SU-DHL-6 (cell line): ENCODE results near the gene DUSP28.

Experiments used
- CTCF ChIP-seq: fragments of 200-600 bp; sonication (generic); IDR thresholded peaks from one replicate; pipeline ENCODE4 v1.5.1; 2017; ENCODE audit warnings: antibody characterized with exemption, mild to moderate bottlenecking, low read length, moderate library complexity; ENCODE audit not compliant: insufficient read depth, poor library complexity, severe bottlenecking
- EZH2phosphoT487 ChIP-seq: fragments of 200-600 bp; sonication (generic), shearing (Covaris generic); conservative IDR thresholded peaks from 2 replicates; pipeline ENCODE4 v1.6.1; 2018; ENCODE audit warnings: mild to moderate bottlenecking, antibody characterized with exemption, low read length, moderate library complexity, mixed read lengths

DNA sequence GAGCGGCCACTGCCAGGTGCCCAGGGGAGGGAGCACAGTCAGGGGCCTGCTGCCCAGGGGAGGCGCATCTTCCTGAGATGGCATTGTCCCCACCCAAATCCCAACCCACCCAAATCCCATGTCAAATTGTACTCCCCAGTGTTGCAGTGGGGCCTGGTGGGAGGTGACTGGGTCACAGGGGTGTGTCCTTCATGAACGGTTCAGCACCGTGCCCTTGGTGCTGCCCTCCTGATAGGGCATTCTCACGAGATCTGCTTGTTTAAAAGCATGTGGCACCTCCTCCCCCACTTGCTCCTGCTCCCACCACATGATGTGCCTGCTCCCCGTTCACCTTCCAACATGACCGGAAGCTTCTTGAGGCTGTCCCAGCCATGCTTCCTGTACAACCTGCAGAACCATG is 30.0 kb upstream of the DUSP28 start:
- TF ChIP-seq CTCF (no peak), EZH2phosphoT487 (no peak)
